Left lung (tissue), 10 donors: ENCODE measurements around the gene PTPRD. TPM values are rescaled to one million over a fixed set of nuclear protein-coding genes. Genes with fewer than 3 reads are reported as not detected.
A peak's percentile ranks its signal among the peaks of the same experiment; 100 is the strongest.

Source experiments
- ATAC-seq: fragments of 200-7000 bp; cut with Tn5 transposase; one replicate; pipeline ENCODE4 v1.9.1; 2020; ENCODE audit warnings: moderate library complexity
- DNase-seq, 4 donors: peaks; one replicate each; pipeline ENCODE4 v3.0.0-alpha.2; 2013 to 2020
- H3K27ac ChIP-seq, 2 donors: fragments of 200-600 bp; sonication (generic) in 1 of 2; one replicate each; pipeline versions ENCODE4 v1.5.0 to v1.8.0; 2020 to 2021
- H3K27me3 ChIP-seq, 2 donors: fragments of 200-600 bp; sonication (generic) in 1 of 2; one replicate each; pipeline versions ENCODE4 v1.5.0 to v1.8.0; 2020 to 2021
- H3K36me3 ChIP-seq, 2 donors: fragments of 200-600 bp; sonication (generic) in 1 of 2; one replicate each; pipeline versions ENCODE4 v1.5.0 to v1.8.0; 2020 to 2021
- H3K4me1 ChIP-seq, 2 donors: fragments of 200-600 bp; one replicate each; pipeline ENCODE4 v1.8.0; 2021
- H3K4me3 ChIP-seq, 2 donors: fragments of 200-600 bp; sonication (generic) in 1 of 2; one replicate each; pipeline versions ENCODE4 v1.5.0 to v1.8.0; 2020 to 2021; ENCODE audit warnings: mild to moderate bottlenecking in 1 of 2
- H3K9me3 ChIP-seq, 2 donors: fragments of 200-600 bp; sonication (generic) in 1 of 2; one replicate each; pipeline versions ENCODE4 v1.5.0 to v1.8.0; 2020 to 2021
- intact Hi-C, 2 donors: fragments of 100-400 bp; cut with DNase I; formaldehyde crosslinking; loops; one replicate each; pipeline versions ENCODE4 v1.11.2 to v1.14.2; 2022
- polyA plus RNA-seq, 6 donors: library from polyadenylated mRNA; unstranded; fragments of 120-200 nt; gene quantifications; one replicate each; pipeline ENCODE4 v1.2.1, GENCODE V29; 2013; ENCODE audit not compliant: insufficient read length in 6 of 6
- total RNA-seq, 2 donors: library from RNA; stranded (reverse); fragmentation: NEBNext Ultra II Directional; extraction: Animal tissue kit (Norgen Biotek cat#: 25700); gene quantifications; one replicate each; pipeline ENCODE4 v1.2.1, GENCODE V29; 2021
- TF ChIP-seq, protein P1 (sequence below), 2 donors: fragments of 200-600 bp; sonication (generic) in 1 of 2; IDR thresholded peaks; one replicate each; pipeline versions ENCODE4 v1.5.0 to v1.8.0; 2021; ENCODE audit warnings: antibody characterized with exemption in 2 of 2
- donor health status: DM: no; HTN: yes; CAD: no.
- donor health status: DM: no; HTN: no; CAD: no.

The PTPRD gene
- total and polyA plus RNA-seq, 8 donors: 24.2 to 167 (median 139) TPM

- DNase-seq (no peak), ATAC-seq (no peak)
- H3K27me3 ChIP-seq: no peaks in the 10 kb centered on the region
- no peaks in the 10 kb centered on the region for H3K36me3 ChIP-seq
- no peak overlapping the region for H3K27ac ChIP-seq
- no peak overlapping the region for H3K4me3 ChIP-seq
- H3K4me1 ChIP-seq: no peaks in the 10 kb centered on the region
- TF ChIP-seq, protein P1, sequence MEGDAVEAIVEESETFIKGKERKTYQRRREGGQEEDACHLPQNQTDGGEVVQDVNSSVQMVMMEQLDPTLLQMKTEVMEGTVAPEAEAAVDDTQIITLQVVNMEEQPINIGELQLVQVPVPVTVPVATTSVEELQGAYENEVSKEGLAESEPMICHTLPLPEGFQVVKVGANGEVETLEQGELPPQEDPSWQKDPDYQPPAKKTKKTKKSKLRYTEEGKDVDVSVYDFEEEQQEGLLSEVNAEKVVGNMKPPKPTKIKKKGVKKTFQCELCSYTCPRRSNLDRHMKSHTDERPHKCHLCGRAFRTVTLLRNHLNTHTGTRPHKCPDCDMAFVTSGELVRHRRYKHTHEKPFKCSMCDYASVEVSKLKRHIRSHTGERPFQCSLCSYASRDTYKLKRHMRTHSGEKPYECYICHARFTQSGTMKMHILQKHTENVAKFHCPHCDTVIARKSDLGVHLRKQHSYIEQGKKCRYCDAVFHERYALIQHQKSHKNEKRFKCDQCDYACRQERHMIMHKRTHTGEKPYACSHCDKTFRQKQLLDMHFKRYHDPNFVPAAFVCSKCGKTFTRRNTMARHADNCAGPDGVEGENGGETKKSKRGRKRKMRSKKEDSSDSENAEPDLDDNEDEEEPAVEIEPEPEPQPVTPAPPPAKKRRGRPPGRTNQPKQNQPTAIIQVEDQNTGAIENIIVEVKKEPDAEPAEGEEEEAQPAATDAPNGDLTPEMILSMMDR (IDR thresholded peaks at IDR 0.05): no peak
- H3K9me3 ChIP-seq: peaks cover 0 to 7% of the 10 kb centered on the region in 2 donors
- intact Hi-C loops: no loop called here
These were observed 586.3 kb downstream of the PTPRD start for GRCh38 chr9:10026443-10026984.

DNA sequence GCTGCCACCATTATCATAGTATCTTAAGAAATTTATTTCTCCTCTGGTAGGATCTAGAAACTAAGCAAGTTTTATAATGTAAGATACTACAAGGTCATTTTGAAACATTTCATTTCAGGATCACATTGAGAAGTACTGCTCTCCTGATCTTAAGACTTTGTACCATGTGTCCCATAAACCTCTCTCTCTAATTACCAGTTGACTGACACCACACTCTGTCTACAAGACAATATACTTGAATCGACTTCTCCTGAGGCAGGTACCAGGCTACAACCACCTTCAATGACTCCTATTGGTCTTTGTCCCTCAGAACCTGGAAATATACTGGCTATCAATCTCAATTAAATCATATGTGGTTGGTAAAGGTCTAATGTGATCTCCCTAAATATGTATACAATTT, 597.0 kb downstream of the PTPRD start:
- Histone ChIP-seq H3K27me3 (no peaks in the 10 kb centered on the region), H3K36me3 (no peaks in the 10 kb centered on the region), H3K4me1 (no peaks in the 10 kb centered on the region), H3K27ac (no peak overlapping the region), H3K9me3 (no peaks in the 10 kb centered on the region), H3K4me3 (no peak overlapping the region)
- ATAC-seq: no peak
- DNase-seq: no peak
- TF ChIP-seq, protein P1 (IDR thresholded peaks at IDR 0.05): no peak
- intact Hi-C loops: no loop called here

GRCh38 chr9:10014889-10015288, 597.9 kb downstream of the PTPRD start:
- Histone ChIP-seq H3K36me3 (no peaks in the 10 kb centered on the region), H3K9me3 (no peaks in the 10 kb centered on the region), H3K27me3 (no peaks in the 10 kb centered on the region), H3K4me3 (no peak overlapping the region), H3K4me1 (no peaks in the 10 kb centered on the region), H3K27ac (no peak overlapping the region)
- intact Hi-C loops: no loop called here
- DNase-seq (no peak), ATAC-seq (peak; percentile 88)
- TF ChIP-seq, protein P1 (IDR thresholded peaks at IDR 0.05): no peak

DNA sequence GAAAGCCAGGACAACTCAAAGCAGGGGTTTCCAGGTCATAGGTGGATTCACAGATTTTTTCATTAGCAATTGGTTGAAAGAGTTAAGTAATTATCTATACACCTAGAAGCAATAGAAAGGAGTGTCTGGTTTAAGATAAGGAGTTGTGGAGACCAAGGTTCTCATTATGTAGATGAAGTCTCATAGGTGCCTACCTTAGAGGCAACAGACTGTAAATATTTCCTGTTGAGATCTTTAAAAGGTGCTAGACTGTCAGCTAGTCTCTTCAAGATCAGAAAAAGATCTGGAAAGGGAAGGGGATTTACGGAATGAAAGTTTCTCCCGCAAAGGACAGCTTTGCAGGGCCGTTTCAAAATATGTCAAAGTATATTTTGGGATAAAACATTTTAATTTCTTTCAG, 603.4 kb downstream of the PTPRD start:
- ATAC-seq (no peak), DNase-seq (no peak)
- Histone ChIP-seq H3K9me3 (no peaks in the 10 kb centered on the region), H3K36me3 (no peaks in the 10 kb centered on the region), H3K27me3 (no peaks in the 10 kb centered on the region), H3K4me1 (no peaks in the 10 kb centered on the region), H3K27ac (no peak overlapping the region), H3K4me3 (no peak overlapping the region)
- TF ChIP-seq, protein P1 (IDR thresholded peaks at IDR 0.05): no peak
- intact Hi-C loops: no loop called here

DNA sequence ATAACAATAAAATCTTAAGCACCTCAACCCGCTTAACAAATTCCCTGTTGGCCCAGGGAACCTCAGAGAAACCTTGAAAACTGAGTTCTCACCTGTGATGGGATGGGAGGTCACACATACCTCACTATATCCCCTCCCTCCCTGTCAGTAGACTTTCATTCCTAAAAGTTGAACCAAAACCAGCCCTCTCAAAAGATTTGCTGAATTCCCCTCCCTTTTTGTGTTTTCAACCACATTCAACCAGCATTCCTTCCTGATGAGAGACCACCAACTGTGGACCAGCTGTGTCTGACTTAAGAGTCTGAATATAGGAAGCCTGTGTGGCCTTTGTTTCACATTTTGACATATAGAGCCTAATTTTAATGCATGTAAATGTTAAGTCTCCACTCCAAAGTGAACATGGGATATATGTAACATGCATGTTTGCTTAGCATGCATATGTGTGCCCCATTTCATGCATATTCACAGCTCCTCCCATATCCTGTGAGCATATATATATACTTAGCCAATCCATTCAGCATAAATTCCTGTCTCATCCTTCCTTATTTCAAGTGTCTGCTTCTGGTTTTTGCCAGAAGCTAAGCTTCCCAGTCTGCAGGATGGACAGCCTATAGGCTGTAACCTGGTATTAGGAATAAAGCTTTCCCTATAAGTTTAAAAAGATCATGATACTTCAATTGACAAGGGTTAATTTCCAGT, 604.6 kb downstream of the PTPRD start:
- intact Hi-C loops: no loop called here
- Histone ChIP-seq H3K9me3 (no peaks in the 10 kb centered on the region), H3K27me3 (no peaks in the 10 kb centered on the region), H3K4me3 (no peak overlapping the region), H3K27ac (no peak overlapping the region), H3K4me1 (no peaks in the 10 kb centered on the region), H3K36me3 (no peaks in the 10 kb centered on the region)
- no peak for DNase-seq
- TF ChIP-seq, protein P1 (IDR thresholded peaks at IDR 0.05): no peak
- no peak for ATAC-seq
